Hepatocyte (in vitro differentiated cells): Measurements from ENCODE around the gene ACOX2. TPM values are rescaled to one million over a fixed set of nuclear protein-coding genes. Genes with fewer than 3 reads are reported as not detected.

Experiments used
- DNase-seq: peaks from one replicate; pipeline ENCODE4 v3.0.0-alpha.2; 2016; ENCODE audit warnings: low spot score
- H2AFZ ChIP-seq: fragments of 200-600 bp; sonication (generic); 2 replicates; pipeline ENCODE4 v1.6.0; 2016; ENCODE audit warnings: antibody characterized with exemption, mild to moderate bottlenecking
- H3K27ac ChIP-seq: fragments of 200-600 bp; sonication (generic); 2 replicates; pipeline ENCODE4 v1.5.1; 2016; ENCODE audit warnings: mild to moderate bottlenecking
- H3K27me3 ChIP-seq: fragments of 200-600 bp; sonication (generic); 2 replicates; pipeline ENCODE4 v1.6.1; 2016
- H3K36me3 ChIP-seq: fragments of 200-600 bp; sonication (generic); replicated peaks from 2 replicates; pipeline ENCODE4 v1.5.1; 2016; ENCODE audit warnings: low read depth; ENCODE audit not compliant: insufficient read depth
- H3K4me1 ChIP-seq: fragments of 200-600 bp; sonication (generic); 2 replicates; pipeline ENCODE4 v1.5.1; 2016; ENCODE audit warnings: mild to moderate bottlenecking, moderate library complexity; ENCODE audit not compliant: insufficient read depth
- H3K4me2 ChIP-seq: fragments of 200-600 bp; sonication (generic); 2 replicates; pipeline ENCODE4 v1.6.0; 2016
- H3K4me3 ChIP-seq: fragments of 200-600 bp; sonication (generic); 2 replicates; pipeline ENCODE4 v1.5.1; 2016; ENCODE audit warnings: mild to moderate bottlenecking
- H3K79me2 ChIP-seq: fragments of 200-600 bp; sonication (generic); 2 replicates; pipeline ENCODE4 v1.6.0; 2017; ENCODE audit warnings: mild to moderate bottlenecking
- H3K9me2 ChIP-seq: fragments of 200-600 bp; sonication (generic); replicated peaks from 2 replicates; pipeline ENCODE4 v1.6.0; 2017; ENCODE audit warnings: mild to moderate bottlenecking; ENCODE audit not compliant: insufficient read depth
- H3K9me3 ChIP-seq: fragments of 200-600 bp; sonication (generic); 2 replicates; pipeline ENCODE4 v1.5.1; 2016; ENCODE audit warnings: low read depth, mild to moderate bottlenecking
- H4K20me1 ChIP-seq: fragments of 200-600 bp; sonication (generic); 2 replicates; pipeline ENCODE4 v1.6.0; 2016; ENCODE audit warnings: mild to moderate bottlenecking; ENCODE audit not compliant: insufficient read depth, poor library complexity, severe bottlenecking
- EZH2 ChIP-seq: fragments of 200-600 bp; sonication (generic); IDR thresholded peaks from 2 replicates; pipeline ENCODE4 v1.6.1; 2016; ENCODE audit warnings: antibody characterized with exemption, mild to moderate bottlenecking, borderline replicate concordance
- EZH2phosphoT487 ChIP-seq: fragments of 200-600 bp; sonication (generic); IDR thresholded peaks from one replicate; pipeline ENCODE4 v1.6.1; 2018; ENCODE audit warnings: antibody characterized with exemption, mild to moderate bottlenecking, low read depth, moderate library complexity; ENCODE audit not compliant: unreplicated experiment, severe bottlenecking
- WGBS: methylation state at CpG from one replicate; pipeline ENCODE4 v1.1.6; 2016; ENCODE audit warnings: low lambda C conversion rate; ENCODE audit errors: missing lambda C conversion rate; 5-methylcytosine and 5-hydroxymethylcytosine counted together
- polyA plus RNA-seq: library from polyadenylated mRNA; unstranded; fragments of >200 nt; fragmentation: Nextera tagmentation; extraction: Ambion mirVana; gene quantifications from 2 replicates; pipeline ENCODE4 v1.2.1, GENCODE V29; 2016
- total RNA-seq: library from RNA; depleted of rRNA; stranded (reverse); fragments of >200 nt; gene quantifications from 2 replicates; pipeline ENCODE4 v1.2.3, GENCODE V29; 2014
- TF ChIP-seq, protein P1 (sequence below): fragments of 200-600 bp; sonication (generic); IDR thresholded peaks from 2 replicates; pipeline ENCODE4 v1.5.1; 2016; ENCODE audit warnings: antibody characterized with exemption, mild to moderate bottlenecking; ENCODE audit not compliant: poor library complexity

Gene ACOX2
- total and polyA plus RNA-seq, 2 experiments from 2014 or later, result 26.2 to 30.6 TPM

DNA sequence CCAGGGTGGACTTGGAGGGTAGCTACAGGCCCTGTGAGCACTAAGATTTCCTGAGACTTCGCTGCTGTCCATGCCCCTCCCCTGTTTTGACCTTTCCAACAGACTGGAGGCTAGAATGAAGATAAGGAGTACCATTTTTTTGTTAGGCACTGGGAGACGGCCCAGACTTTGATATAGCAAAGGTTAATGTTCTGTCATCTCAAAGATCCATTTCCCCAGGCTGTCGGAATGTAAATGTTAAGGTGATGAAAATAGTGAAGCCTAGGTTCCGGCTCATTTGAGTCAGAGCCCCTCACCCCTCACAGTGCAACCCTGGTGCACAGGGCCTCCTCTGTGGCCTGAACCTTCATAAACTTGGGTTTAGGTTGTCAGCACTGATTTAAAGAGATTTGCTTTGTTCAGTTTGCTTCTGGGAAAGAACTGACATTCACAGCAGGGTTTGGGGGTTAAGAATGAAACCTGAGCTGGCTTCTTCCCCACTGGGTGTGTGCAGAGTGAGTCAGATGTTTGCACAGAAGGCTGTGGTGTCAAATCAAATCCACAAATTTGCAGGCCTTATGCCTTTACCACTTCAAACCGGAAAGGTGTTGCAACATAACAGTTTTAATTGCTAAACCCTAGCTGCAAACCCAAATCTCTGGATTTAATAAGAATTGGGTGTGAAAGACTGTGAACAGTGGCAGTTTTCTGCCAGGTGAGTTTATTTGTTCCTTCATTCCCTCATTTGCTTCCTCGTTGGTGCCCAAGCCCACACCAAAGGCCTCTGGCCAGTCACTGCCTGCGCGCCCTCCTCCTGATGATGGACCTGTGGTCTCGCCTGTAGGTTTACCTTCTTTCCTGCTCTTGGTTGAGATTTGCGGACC lies 65.7 kb downstream of the ACOX2 start:
- Histone ChIP-seq H3K4me3 (no peak overlapping the region), H3K4me1 (peaks cover 27% of the 10 kb centered on the region), H3K9me2 (no peaks in the 10 kb centered on the region), H3K9me3 (no peaks in the 10 kb centered on the region), H3K79me2 (no peaks in the 10 kb centered on the region), H3K4me2 (peak overlapping the region; percentile 40), H4K20me1 (no peaks in the 10 kb centered on the region), H2AFZ (no peak overlapping the region), H3K36me3 (no peaks in the 10 kb centered on the region), H3K27me3 (no peaks in the 10 kb centered on the region), H3K27ac (peak overlapping the region; percentile 70)
- TF ChIP-seq EZH2phosphoT487 (peak; percentile 37), EZH2 (no peak)
- TF ChIP-seq, protein P1, sequence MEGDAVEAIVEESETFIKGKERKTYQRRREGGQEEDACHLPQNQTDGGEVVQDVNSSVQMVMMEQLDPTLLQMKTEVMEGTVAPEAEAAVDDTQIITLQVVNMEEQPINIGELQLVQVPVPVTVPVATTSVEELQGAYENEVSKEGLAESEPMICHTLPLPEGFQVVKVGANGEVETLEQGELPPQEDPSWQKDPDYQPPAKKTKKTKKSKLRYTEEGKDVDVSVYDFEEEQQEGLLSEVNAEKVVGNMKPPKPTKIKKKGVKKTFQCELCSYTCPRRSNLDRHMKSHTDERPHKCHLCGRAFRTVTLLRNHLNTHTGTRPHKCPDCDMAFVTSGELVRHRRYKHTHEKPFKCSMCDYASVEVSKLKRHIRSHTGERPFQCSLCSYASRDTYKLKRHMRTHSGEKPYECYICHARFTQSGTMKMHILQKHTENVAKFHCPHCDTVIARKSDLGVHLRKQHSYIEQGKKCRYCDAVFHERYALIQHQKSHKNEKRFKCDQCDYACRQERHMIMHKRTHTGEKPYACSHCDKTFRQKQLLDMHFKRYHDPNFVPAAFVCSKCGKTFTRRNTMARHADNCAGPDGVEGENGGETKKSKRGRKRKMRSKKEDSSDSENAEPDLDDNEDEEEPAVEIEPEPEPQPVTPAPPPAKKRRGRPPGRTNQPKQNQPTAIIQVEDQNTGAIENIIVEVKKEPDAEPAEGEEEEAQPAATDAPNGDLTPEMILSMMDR, result no peak
- peak; percentile 82 for DNase-seq
- 43% methylated on average over 10 of the region's 10 CpGs for WGBS

DNA sequence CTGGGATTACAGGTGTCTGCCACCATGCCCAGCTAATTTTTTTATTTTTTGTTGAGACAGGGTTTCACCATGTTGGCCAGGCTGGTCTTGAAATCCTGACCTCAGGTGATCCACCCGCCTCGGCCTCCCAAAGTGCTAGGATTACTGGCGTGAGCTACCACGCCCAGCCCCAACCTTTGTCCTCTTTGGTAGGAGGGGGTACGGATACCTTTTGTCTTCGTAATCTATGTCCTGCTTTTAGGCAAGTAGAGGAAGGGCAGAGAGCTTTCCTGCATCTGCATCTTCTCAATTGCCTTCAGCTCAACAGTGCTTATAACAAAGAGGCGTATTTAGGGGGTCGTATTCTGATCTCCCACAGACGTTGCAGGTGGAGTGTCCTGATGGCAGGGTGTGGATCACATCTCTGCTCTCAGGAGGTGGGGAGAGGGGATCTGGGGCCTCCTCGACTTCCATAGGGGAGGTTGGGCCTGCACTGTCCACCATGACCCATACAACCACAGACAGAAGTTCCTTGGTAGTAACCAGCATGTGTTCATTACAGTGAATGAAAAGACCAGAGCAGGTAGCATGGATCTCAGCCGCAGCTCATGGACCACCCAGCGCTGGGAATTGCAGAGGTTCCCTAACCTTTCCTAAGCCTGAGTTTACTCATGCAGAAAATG lies 66.5 kb downstream of the ACOX2 start:
- no peaks in the 10 kb centered on the region for H3K9me3 ChIP-seq

DNA sequence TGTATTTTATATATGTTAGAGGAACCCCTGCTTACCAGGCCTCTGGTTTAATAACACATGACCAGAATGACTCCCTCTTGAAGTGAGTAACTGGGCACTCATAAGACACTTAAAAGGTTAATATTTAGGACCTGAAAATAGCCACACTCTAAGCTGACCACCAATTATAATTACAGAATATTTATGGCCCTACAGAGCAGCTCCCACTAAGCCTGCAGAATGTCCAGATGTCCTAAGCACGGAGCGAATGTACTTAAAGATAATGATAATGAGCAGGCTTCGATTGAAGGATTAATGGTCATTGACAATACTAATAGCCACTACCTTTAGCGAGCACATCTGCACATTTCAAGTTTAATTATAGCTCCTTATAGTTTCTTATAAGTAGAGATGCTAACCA lies 67.9 kb downstream of the ACOX2 start:
- no peaks in the 10 kb centered on the region for H3K9me2 ChIP-seq

More for the DNA sequence above, 66.5 kb downstream of the ACOX2 start:
- Histone ChIP-seq H3K4me3 (no peak overlapping the region), H4K20me1 (no peaks in the 10 kb centered on the region), H3K36me3 (no peaks in the 10 kb centered on the region), H3K9me2 (no peaks in the 10 kb centered on the region), H3K4me1 (peaks cover 27% of the 10 kb centered on the region), H3K4me2 (peak overlapping the region; percentile 40), H3K27ac (peak overlapping the region; percentile 70), H3K27me3 (no peaks in the 10 kb centered on the region), H3K79me2 (no peaks in the 10 kb centered on the region), H2AFZ (no peak overlapping the region)
- 76% methylated on average over 12 of the region's 12 CpGs for WGBS
- TF ChIP-seq EZH2phosphoT487, result no peak
- no peak for TF ChIP-seq EZH2
- TF ChIP-seq, protein P1, result no peak
- DNase-seq, result no peak

More for the DNA sequence above, 67.9 kb downstream of the ACOX2 start:
- peaks cover 27% of the 10 kb centered on the region for H3K4me1 ChIP-seq
- 46% methylated on average over 4 of the region's 4 CpGs for WGBS
- no peaks in the 10 kb centered on the region for H3K9me3 ChIP-seq
- H2AFZ ChIP-seq, result no peak overlapping the region
- H3K79me2 ChIP-seq, result no peaks in the 10 kb centered on the region
- H3K36me3 ChIP-seq, result no peaks in the 10 kb centered on the region
- no peak overlapping the region for H3K4me2 ChIP-seq
- no peaks in the 10 kb centered on the region for H4K20me1 ChIP-seq
- no peak overlapping the region for H3K4me3 ChIP-seq
- no peak for DNase-seq
- TF ChIP-seq, protein P1, result no peak
- TF ChIP-seq EZH2 (no peak), EZH2phosphoT487 (no peak)
- H3K27ac ChIP-seq, result no peak overlapping the region
- H3K27me3 ChIP-seq, result no peaks in the 10 kb centered on the region
